C4-2B (cell line): Measurements from ENCODE around the gene TEX44.

Source experiments
- ZFX ChIP-seq: fragments of 450-650 bp; IDR thresholded peaks from 2 replicates; pipeline ENCODE4 v1.6.1; 2017
- TF ChIP-seq, protein P1 (sequence below): fragments of 450-650 bp; conservative IDR thresholded peaks from 2 replicates; pipeline ENCODE4 v1.5.1; 2017; ENCODE audit warnings: mild to moderate bottlenecking

DNA sequence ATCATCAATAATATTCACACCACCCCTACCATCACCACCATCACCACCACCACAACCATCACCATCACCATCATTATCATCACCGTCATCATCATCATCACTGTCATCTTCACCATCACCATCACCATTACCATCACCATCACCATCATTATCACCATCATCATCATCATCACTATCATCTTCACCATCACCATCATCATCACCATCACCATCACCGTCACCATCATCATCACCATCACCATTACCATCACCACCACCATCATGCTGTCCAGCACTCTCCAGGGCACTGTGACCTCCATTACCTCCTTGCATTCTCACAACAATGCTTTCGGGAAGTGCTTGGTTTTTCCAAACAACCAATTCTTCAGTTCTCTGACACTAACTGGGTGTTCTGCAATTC is 13.1 kb upstream of the TEX44 start:
- TF ChIP-seq, protein P1, sequence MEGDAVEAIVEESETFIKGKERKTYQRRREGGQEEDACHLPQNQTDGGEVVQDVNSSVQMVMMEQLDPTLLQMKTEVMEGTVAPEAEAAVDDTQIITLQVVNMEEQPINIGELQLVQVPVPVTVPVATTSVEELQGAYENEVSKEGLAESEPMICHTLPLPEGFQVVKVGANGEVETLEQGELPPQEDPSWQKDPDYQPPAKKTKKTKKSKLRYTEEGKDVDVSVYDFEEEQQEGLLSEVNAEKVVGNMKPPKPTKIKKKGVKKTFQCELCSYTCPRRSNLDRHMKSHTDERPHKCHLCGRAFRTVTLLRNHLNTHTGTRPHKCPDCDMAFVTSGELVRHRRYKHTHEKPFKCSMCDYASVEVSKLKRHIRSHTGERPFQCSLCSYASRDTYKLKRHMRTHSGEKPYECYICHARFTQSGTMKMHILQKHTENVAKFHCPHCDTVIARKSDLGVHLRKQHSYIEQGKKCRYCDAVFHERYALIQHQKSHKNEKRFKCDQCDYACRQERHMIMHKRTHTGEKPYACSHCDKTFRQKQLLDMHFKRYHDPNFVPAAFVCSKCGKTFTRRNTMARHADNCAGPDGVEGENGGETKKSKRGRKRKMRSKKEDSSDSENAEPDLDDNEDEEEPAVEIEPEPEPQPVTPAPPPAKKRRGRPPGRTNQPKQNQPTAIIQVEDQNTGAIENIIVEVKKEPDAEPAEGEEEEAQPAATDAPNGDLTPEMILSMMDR = no peak
- TF ChIP-seq ZFX = no peak
